ENCODE data around the gene AGRN. TPM values are rescaled to one million over a fixed set of nuclear protein-coding genes. Genes with fewer than 3 reads are reported as not detected.

Gene AGRN
- total RNA-seq, 1 donor from 2014 or later, result 34.1 TPM

DNA sequence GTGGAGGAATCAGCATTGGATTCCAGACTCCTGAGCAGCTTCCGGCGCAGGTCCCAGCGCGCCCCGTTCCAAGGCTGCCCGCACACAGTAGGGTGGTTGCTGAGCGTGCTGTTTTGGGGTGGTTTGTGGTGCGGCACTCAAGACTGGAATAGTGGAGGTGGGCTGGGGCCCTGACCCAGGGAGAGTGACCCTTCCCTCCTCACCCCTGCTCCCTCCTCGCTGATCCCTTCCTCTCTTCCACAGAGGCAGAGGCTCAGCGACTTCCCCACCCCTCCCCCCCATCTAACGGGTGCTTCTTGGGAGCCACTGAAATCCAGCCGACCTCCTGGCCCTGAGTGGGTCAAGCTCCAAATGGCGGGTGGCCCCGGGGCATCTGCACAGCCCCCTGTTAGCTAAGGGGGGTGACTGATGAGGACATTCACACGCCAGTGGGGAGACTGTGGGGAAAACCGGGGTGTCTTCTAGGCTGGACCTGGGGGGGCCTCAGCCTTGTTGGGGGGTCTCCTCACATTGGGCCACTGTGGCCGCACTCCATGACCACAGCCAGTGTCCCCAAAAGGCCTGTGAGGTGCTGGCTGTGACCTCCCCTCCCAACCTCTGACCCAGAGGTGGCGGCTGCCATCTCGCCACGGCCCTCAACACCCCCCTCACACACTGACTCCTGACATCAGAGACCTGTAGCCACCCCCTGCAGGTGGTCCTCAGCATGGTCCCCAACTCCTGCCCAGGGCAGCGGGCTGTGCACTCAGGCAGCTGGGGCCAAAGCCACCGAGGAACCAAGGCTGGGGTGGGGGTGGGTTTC is 16.1 kb upstream of the AGRN start:
- no peaks in the 10 kb centered on the region for H3K9me3 Mint-ChIP-seq
- H3K79me2 ChIP-seq (ENCODE audit: low read depth), result no peaks in the 10 kb centered on the region
- H3K36me3 Mint-ChIP-seq, result no peaks in the 10 kb centered on the region
- H4K20me1 ChIP-seq (ENCODE audit: low read depth), result peaks cover 1% of the 10 kb centered on the region
- H3K4me1 Mint-ChIP-seq, result peaks cover 25% of the 10 kb centered on the region
- H3K4me1 ChIP-seq, result peaks cover 28% of the 10 kb centered on the region
- H3K9ac ChIP-seq, result no peak overlapping the region
- no peak overlapping the region for H3K27ac Mint-ChIP-seq
- H3K4me2 ChIP-seq, result no peak overlapping the region
- H3K36me3 ChIP-seq, result no peaks in the 10 kb centered on the region
- no peaks in the 10 kb centered on the region for H3K9me3 ChIP-seq (ENCODE audit: low read depth)
- peaks cover 19% of the 10 kb centered on the region for H3F3A ChIP-seq (ENCODE audit: low read depth)
- no peak for DNase-seq (ENCODE audit: low spot score)
- H3K4me3 ChIP-seq, result no peak overlapping the region
- peaks cover 48% of the 10 kb centered on the region for H3K27me3 ChIP-seq
- no peak overlapping the region for H3K27ac ChIP-seq
- no peak for TF ChIP-seq EZH2phosphoT487 (IDR thresholded peaks at IDR 0.05)
- no peak overlapping the region for H2AFZ ChIP-seq (replicated peaks)
- peaks cover 11% of the 10 kb centered on the region for H3K27me3 Mint-ChIP-seq (ENCODE audit: insufficient read depth, low read depth)
- H3K4me3 Mint-ChIP-seq, result no peak overlapping the region

DNA sequence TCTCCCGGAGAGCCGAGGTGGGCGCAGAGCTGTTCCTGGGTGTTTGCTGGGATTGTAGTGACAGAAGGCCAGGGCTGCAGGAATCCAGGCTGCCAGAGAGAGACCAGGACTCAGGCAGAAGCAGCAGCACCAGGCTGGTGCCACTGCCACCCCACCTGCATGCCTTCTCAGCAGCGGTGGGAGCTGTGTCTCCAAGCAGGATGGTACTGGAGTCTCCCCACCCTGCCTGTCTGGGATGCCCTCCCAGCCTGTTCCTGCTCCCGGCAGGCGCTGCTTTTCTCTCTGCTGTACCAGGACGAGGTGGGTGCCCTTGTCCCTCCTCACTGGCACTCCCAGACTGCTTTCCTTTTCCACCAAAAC is 15.5 kb upstream of the AGRN start:
- Histone ChIP-seq H2AFZ (replicated peaks) (no peak overlapping the region), H3K4me1 (peaks cover 26% of the 10 kb centered on the region), H4K20me1 (ENCODE audit: low read depth) (no peaks in the 10 kb centered on the region), H3K9ac (no peak overlapping the region), H3K27ac (no peak overlapping the region), H3K4me2 (peak overlapping the region; percentile 65), H3K79me2 (ENCODE audit: low read depth) (no peaks in the 10 kb centered on the region), H3K27me3 (peaks cover 42% of the 10 kb centered on the region), H3F3A (ENCODE audit: low read depth) (peaks cover 17% of the 10 kb centered on the region), H3K4me3 (no peak overlapping the region), H3K9me3 (ENCODE audit: low read depth) (no peaks in the 10 kb centered on the region), H3K36me3 (no peaks in the 10 kb centered on the region)
- TF ChIP-seq EZH2 (IDR thresholded peaks at IDR 0.05), result no peak
- TF ChIP-seq EZH2phosphoT487 (IDR thresholded peaks at IDR 0.05), result no peak
- TF ChIP-seq, protein P1, sequence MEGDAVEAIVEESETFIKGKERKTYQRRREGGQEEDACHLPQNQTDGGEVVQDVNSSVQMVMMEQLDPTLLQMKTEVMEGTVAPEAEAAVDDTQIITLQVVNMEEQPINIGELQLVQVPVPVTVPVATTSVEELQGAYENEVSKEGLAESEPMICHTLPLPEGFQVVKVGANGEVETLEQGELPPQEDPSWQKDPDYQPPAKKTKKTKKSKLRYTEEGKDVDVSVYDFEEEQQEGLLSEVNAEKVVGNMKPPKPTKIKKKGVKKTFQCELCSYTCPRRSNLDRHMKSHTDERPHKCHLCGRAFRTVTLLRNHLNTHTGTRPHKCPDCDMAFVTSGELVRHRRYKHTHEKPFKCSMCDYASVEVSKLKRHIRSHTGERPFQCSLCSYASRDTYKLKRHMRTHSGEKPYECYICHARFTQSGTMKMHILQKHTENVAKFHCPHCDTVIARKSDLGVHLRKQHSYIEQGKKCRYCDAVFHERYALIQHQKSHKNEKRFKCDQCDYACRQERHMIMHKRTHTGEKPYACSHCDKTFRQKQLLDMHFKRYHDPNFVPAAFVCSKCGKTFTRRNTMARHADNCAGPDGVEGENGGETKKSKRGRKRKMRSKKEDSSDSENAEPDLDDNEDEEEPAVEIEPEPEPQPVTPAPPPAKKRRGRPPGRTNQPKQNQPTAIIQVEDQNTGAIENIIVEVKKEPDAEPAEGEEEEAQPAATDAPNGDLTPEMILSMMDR (IDR thresholded peaks at IDR 0.05), result no peak
- DNase-seq (ENCODE audit: low spot score), result no peak
- H3K4me1 Mint-ChIP-seq, result peaks cover 25% of the 10 kb centered on the region
- no peaks in the 10 kb centered on the region for H3K9me3 Mint-ChIP-seq
- H3K27me3 Mint-ChIP-seq (ENCODE audit: insufficient read depth, low read depth), result peaks cover 10% of the 10 kb centered on the region
- H3K27ac Mint-ChIP-seq, result peak overlapping the region; percentile 40
- H3K4me3 Mint-ChIP-seq, result peak overlapping the region; percentile 71
- peaks cover 2% of the 10 kb centered on the region for H3K36me3 Mint-ChIP-seq

DNA sequence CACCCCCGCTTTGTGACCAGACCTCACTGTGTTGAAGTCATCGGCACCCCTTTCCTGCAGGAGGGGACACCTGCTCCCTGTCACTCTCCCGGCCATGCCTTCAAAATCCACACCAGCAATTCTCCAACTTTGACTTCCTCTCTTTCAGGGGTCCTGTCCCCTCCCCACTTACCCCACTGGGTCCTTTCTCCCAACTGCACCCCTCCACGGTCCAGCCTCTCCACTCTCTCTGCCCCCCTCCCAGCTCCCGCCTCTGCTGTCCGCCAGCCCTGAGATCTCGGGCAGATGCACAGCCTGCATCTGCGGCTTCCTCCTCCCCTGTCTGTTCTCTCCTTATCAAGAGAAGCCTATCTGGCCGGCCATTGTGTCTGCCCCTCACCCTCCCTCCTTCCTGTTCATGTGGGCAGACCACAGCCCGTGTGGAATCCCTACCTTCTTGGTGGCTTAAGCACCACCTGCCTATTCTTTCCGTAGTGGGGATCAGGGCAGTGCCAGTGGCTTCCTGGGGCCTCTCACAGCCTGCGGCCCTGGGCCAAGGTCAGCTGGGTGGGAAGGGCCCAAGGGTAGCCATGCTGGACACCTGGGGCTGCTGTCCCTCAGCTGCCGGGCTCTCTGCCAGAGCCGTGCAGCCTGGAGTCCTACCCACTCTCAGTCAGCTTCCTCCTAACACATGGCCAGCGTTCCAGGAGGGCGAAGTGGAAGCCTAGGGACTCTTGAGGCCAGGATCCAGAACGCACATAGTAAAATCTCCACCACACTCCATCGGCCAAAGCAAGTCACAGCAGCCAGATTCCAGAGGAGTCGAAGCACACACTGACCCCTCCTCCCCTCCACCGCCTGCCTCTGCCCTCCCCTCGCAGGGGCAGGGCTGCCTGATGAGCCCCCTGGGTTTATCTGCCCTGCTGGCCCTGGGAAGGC is 14.9 kb upstream of the AGRN start:
- Mint-ChIP-seq H3K4me3 (peak overlapping the region; percentile 71), H3K27ac (peak overlapping the region; percentile 40), H3K4me1 (peaks cover 25% of the 10 kb centered on the region), H3K9me3 (no peaks in the 10 kb centered on the region), H3K27me3 (ENCODE audit: insufficient read depth, low read depth) (peaks cover 10% of the 10 kb centered on the region), H3K36me3 (peaks cover 2% of the 10 kb centered on the region)
- Histone ChIP-seq H3K36me3 (no peaks in the 10 kb centered on the region), H2AFZ (replicated peaks) (peak overlapping the region; percentile 26), H3K4me3 (no peak overlapping the region), H4K20me1 (ENCODE audit: low read depth) (no peaks in the 10 kb centered on the region), H3F3A (ENCODE audit: low read depth) (peaks cover 17% of the 10 kb centered on the region), H3K27me3 (peaks cover 36% of the 10 kb centered on the region), H3K4me2 (peak overlapping the region; percentile 65), H3K4me1 (peaks cover 26% of the 10 kb centered on the region), H3K27ac (no peak overlapping the region), H3K79me2 (ENCODE audit: low read depth) (no peaks in the 10 kb centered on the region), H3K9me3 (ENCODE audit: low read depth) (no peaks in the 10 kb centered on the region), H3K9ac (no peak overlapping the region)
- DNase-seq (ENCODE audit: low spot score), result peak; percentile 75
- no peak for TF ChIP-seq EZH2 (IDR thresholded peaks at IDR 0.05)
- TF ChIP-seq, protein P1 (IDR thresholded peaks at IDR 0.05), result no peak
- no peak for TF ChIP-seq EZH2phosphoT487 (IDR thresholded peaks at IDR 0.05)
